DOHH2 (cell line): ENCODE results near the gene NUBP2.

ENCODE experiments used
- CTCF ChIP-seq: fragments of 200-600 bp; sonication (generic); IDR thresholded peaks from one replicate; pipeline ENCODE4 v1.5.1; 2014; ENCODE audit warnings: antibody characterized with exemption, mild to moderate bottlenecking, low read depth, low read length; ENCODE audit not compliant: poor library complexity, severe bottlenecking
- EZH2phosphoT487 ChIP-seq: fragments of 200-600 bp; sonication (generic); IDR thresholded peaks from 2 replicates; pipeline ENCODE4 v1.6.1; 2017; ENCODE audit warnings: borderline replicate concordance, mild to moderate bottlenecking, antibody characterized with exemption, low read length, moderate library complexity, mixed read lengths

GRCh38 chr16:1820096-1820945 lies 37.6 kb downstream of the NUBP2 start:
- TF ChIP-seq CTCF (no peak), EZH2phosphoT487 (no peak)
